Duodenal mucosa (tissue), 2 donors: ENCODE results near the gene RSAD2.
A peak's percentile ranks its signal among the peaks of the same experiment; 100 is the strongest.

Experiments
- H3K27ac ChIP-seq: one replicate; pipeline ENCODE4 v1.7.0; 2013; ENCODE audit warnings: low read depth, low read length
- H3K27me3 ChIP-seq, 2 donors: one replicate each; pipeline ENCODE4 v1.7.0; 2013; ENCODE audit warnings: low read length in 2 of 2, control low read depth in 1 of 2; ENCODE audit not compliant: insufficient read depth in 2 of 2, control insufficient read depth in 1 of 2
- H3K36me3 ChIP-seq, 2 donors: one replicate each; pipeline ENCODE4 v1.7.0; 2013; ENCODE audit warnings: low read length in 2 of 2, control low read depth in 1 of 2; ENCODE audit not compliant: insufficient read depth in 2 of 2, control insufficient read depth in 1 of 2
- H3K4me1 ChIP-seq, 2 donors: one replicate each; pipeline ENCODE4 v1.7.0; 2013; ENCODE audit warnings: low read length in 2 of 2, control low read depth in 1 of 2; ENCODE audit not compliant: insufficient read depth in 2 of 2, control insufficient read depth in 1 of 2
- H3K4me3 ChIP-seq, 2 donors: one replicate each; pipeline ENCODE4 v1.7.0; 2013; ENCODE audit warnings: low read length in 2 of 2, low read depth in 1 of 2
- H3K9ac ChIP-seq, 2 donors: one replicate each; pipeline ENCODE4 v1.7.0; 2013; ENCODE audit warnings: low read length in 2 of 2, low read depth in 1 of 2
- H3K9me3 ChIP-seq, 2 donors: one replicate each; pipeline ENCODE4 v1.7.0; 2013; ENCODE audit warnings: low read length in 2 of 2, control low read depth in 1 of 2; ENCODE audit not compliant: control insufficient read depth in 1 of 2

The RSAD2 gene

DNA sequence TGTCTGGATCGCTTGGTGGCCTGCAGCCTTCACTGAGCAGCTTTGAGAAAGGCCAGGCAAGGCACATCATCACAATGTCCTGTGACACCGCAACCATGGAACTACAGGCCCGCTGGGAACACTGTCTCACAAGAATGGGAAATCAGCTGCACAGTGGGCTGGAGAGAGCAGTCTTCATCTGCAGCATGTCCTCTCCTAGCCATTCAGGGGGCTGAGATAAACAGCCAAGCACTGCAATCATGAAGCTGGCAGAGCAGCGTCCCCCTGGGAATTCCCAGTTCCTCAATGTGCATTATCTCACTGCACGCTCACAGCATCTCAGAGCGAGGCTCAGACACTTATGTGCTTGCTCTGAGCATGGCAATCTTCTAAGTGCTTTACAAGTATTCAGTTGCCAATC, 13.8 kb upstream of the RSAD2 start:
- Histone ChIP-seq H3K9ac (no peak overlapping the region), H3K27ac (no peak overlapping the region), H3K4me1 (peaks cover 5 to 6% of the 10 kb centered on the region in 2 donors), H3K4me3 (no peak overlapping the region), H3K36me3 (peaks cover 12 to 21% of the 10 kb centered on the region in 2 donors), H3K27me3 (no peaks in the 10 kb centered on the region), H3K9me3 (peaks cover 8 to 13% of the 10 kb centered on the region in 2 donors)

DNA sequence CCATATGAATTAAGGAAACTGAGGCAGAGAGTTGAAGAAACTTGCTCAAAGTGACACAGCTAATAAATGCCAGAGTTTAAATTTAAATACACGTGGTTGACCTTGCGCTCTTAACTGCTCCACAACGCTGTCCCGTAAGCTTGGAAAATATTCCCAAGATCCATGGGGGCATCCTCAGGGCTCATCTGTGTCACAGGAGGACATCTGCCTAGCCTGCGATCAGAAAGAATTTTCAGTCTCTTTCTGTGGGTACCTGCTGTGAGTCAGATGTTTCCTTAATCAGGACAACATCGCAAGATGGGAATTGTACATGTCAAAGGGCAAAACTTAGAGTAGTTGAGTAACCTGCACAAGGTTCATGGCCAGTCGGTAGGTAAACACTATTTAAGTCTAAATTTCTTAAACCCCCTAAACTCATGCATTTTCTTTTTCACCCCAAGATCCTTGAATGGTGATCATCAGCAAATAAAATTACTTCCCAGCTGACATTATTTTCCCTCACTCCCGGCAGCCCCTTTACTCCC, 13.3 kb upstream of the RSAD2 start:
- peaks cover 11 to 19% of the 10 kb centered on the region in 2 donors for H3K36me3 ChIP-seq
- peaks cover 5 to 6% of the 10 kb centered on the region in 2 donors for H3K4me1 ChIP-seq
- peaks cover 8 to 9% of the 10 kb centered on the region in 2 donors for H3K9me3 ChIP-seq
- H3K27me3 ChIP-seq = no peaks in the 10 kb centered on the region
- H3K9ac ChIP-seq = no peak overlapping the region
- H3K27ac ChIP-seq = no peak overlapping the region
- H3K4me3 ChIP-seq = peak overlapping the region; percentile 87 to 92

DNA sequence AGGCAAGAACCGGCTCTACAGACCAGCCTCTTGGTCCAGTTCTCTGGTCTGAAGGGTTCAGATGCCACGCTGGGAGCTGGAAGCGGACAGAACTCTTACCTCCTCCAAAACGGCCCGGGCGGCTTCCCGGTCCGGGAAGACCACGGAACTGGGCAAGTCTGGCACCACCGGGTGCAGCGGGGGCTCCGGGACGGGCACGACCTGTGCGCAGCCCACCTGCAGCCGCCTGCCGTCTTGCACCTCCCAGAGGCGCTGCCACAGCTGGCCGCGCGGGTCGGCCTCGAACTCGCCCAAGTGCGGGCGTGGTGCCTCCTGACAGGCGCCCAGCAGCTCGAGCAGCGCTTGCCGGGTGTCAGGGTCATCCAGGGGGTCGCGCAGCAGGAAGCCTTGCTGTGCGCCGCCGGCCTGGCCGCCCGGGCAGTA, 12.6 kb upstream of the RSAD2 start:
- no peak overlapping the region for H3K27ac ChIP-seq
- H3K36me3 ChIP-seq = peaks cover 11 to 12% of the 10 kb centered on the region in 2 donors
- H3K9me3 ChIP-seq = peaks cover 6 to 7% of the 10 kb centered on the region in 2 donors
- H3K27me3 ChIP-seq = no peaks in the 10 kb centered on the region
- peak overlapping the region; percentile 87 to 92 for H3K4me3 ChIP-seq
- peaks cover 5 to 6% of the 10 kb centered on the region in 2 donors for H3K4me1 ChIP-seq
- H3K9ac ChIP-seq = peak overlapping the region; percentile 24 to 44

- Histone ChIP-seq H3K27ac (peak within 1 kb of the TSS; percentile 36), H3K36me3 (peaks cover 7% of the 10 kb centered on the region in 2 donors), H3K4me3 (peak within 1 kb of the TSS; percentile 87 to 92), H3K27me3 (no peaks in the 10 kb centered on the region), H3K9me3 (peaks cover under 1 to 1% of the 10 kb centered on the region in 2 donors), H3K9ac (peak within 1 kb of the TSS; percentile 33 to 75), H3K4me1 (peaks cover 5 to 6% of the 10 kb centered on the region in 2 donors)
These were observed 12.0 kb upstream of the RSAD2 start, which contains the start of gene CMPK2 for GRCh38 chr2:6865346-6866274. TSS of gene CMPK2 (minus strand) at chr2:6865907. CDS start at chr2:6865696, 211 bp downstream.

DNA sequence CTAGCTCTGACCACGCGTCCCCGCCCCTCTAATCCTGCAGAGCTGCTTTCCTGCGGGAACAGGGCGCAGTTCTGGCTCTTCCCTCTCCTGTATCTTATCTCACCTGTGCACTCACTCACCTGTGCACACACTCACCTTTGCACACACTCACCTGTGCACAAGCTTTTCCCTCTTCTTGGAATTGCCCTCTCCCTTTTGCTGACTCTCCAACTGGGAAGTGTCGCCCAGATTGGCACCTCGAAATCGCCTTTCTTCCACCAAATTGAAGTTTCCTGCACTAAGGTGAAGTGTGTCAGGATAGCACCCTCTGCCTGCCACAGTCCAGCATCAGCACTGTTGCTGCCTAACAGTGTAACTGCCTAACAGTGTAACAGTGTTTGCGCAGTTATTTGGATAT, 11.3 kb upstream of the RSAD2 start:
- Histone ChIP-seq H3K27me3 (no peaks in the 10 kb centered on the region), H3K36me3 (peaks cover under 1 to 5% of the 10 kb centered on the region in 2 donors), H3K9ac (peak overlapping the region; percentile 33 to 75), H3K9me3 (no peaks in the 10 kb centered on the region), H3K4me3 (peak overlapping the region; percentile 87 to 92), H3K27ac (peak overlapping the region; percentile 36), H3K4me1 (peaks cover 5 to 6% of the 10 kb centered on the region in 2 donors)

GRCh38 chr2:6866982-6867381, 10.6 kb upstream of the RSAD2 start:
- H3K4me1 ChIP-seq = peaks cover 5 to 6% of the 10 kb centered on the region in 2 donors
- H3K36me3 ChIP-seq = no peaks in the 10 kb centered on the region
- H3K4me3 ChIP-seq = no peak overlapping the region
- no peaks in the 10 kb centered on the region for H3K9me3 ChIP-seq
- no peak overlapping the region for H3K9ac ChIP-seq
- no peaks in the 10 kb centered on the region for H3K27me3 ChIP-seq
- H3K27ac ChIP-seq = no peak overlapping the region

- Histone ChIP-seq H3K36me3 (no peaks in the 10 kb centered on the region), H3K9ac (no peak overlapping the region), H3K4me3 (no peak overlapping the region), H3K4me1 (peaks cover 0 to 3% of the 10 kb centered on the region in 2 donors), H3K27me3 (no peaks in the 10 kb centered on the region), H3K9me3 (no peaks in the 10 kb centered on the region), H3K27ac (no peak overlapping the region)
These were observed 5.2 kb upstream of the RSAD2 start for GRCh38 chr2:6872394-6872793.

GRCh38 chr2:6874032-6874431, 3.5 kb upstream of the RSAD2 start:
- no peaks in the 10 kb centered on the region for H3K36me3 ChIP-seq
- no peaks in the 10 kb centered on the region for H3K27me3 ChIP-seq
- no peak overlapping the region for H3K9ac ChIP-seq
- peaks cover 7 to 15% of the 10 kb centered on the region in 2 donors for H3K4me1 ChIP-seq
- H3K4me3 ChIP-seq = no peak overlapping the region
- no peaks in the 10 kb centered on the region for H3K9me3 ChIP-seq
- H3K27ac ChIP-seq = no peak overlapping the region

DNA sequence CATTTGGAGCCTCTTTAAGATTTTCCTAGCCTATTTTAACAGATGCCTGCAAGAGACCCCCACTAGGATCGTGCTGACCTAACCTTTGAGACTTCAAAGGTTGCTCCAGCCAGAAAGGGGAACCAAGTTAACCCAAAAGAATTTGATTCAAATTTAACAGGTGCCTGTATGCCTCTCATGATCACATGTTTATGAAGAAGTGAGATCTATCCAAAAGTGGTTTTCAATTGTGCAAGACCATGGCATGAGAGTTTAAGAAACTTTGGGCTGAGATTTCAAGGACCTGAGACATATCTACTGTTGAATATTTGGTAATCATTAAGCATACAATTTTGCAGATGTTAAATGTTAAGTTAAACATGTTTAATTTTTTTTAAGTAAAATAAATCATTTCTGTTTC, 1.3 kb upstream of the RSAD2 start:
- Histone ChIP-seq H3K27ac (no peak overlapping the region), H3K36me3 (no peaks in the 10 kb centered on the region), H3K9ac (no peak overlapping the region), H3K9me3 (no peaks in the 10 kb centered on the region), H3K4me3 (no peak overlapping the region), H3K4me1 (peaks cover 7 to 15% of the 10 kb centered on the region in 2 donors), H3K27me3 (no peaks in the 10 kb centered on the region)

- H3K4me3 ChIP-seq = peak overlapping the region in 1 of 2 donors; percentile 4
- no peak overlapping the region for H3K9ac ChIP-seq
- H3K36me3 ChIP-seq = no peaks in the 10 kb centered on the region
- no peak overlapping the region for H3K27ac ChIP-seq
- no peaks in the 10 kb centered on the region for H3K27me3 ChIP-seq
- H3K9me3 ChIP-seq = no peaks in the 10 kb centered on the region
- H3K4me1 ChIP-seq = peaks cover 7 to 15% of the 10 kb centered on the region in 2 donors
These were observed 972 bp downstream of the RSAD2 start for GRCh38 chr2:6878549-6878948.
